GM10248 (cell line): Measurements from ENCODE around the gene KLHDC7B.

Experiments used
- CTCF ChIA-PET: fragments of 300-600 bp; sonication (Branson Sonifier 250); formaldehyde crosslinking; extraction: SDS; loops from one replicate; lab custom pipeline; 2021; ENCODE audit warnings: antibody characterized with exemption; lab: Yijun Ruan, JAX
- POLR2A ChIA-PET: fragments of 350-650 bp; sonication (Branson Sonifier 250); formaldehyde crosslinking; extraction: SDS; loops from one replicate; lab custom pipeline; 2020; ENCODE audit warnings: antibody characterized with exemption; lab: Yijun Ruan, JAX
- DNase-seq: peaks from one replicate; pipeline ENCODE4 v3.0.0; 2012; ENCODE audit errors: extremely low spot score
- CTCF ChIP-seq: IDR thresholded peaks from 2 replicates; pipeline ENCODE4 v1.5.1; 2012; ENCODE audit warnings: mild to moderate bottlenecking, low read depth; ENCODE audit errors: extremely low read depth, missing control alignments, control extremely low read depth

Gene KLHDC7B

DNA sequence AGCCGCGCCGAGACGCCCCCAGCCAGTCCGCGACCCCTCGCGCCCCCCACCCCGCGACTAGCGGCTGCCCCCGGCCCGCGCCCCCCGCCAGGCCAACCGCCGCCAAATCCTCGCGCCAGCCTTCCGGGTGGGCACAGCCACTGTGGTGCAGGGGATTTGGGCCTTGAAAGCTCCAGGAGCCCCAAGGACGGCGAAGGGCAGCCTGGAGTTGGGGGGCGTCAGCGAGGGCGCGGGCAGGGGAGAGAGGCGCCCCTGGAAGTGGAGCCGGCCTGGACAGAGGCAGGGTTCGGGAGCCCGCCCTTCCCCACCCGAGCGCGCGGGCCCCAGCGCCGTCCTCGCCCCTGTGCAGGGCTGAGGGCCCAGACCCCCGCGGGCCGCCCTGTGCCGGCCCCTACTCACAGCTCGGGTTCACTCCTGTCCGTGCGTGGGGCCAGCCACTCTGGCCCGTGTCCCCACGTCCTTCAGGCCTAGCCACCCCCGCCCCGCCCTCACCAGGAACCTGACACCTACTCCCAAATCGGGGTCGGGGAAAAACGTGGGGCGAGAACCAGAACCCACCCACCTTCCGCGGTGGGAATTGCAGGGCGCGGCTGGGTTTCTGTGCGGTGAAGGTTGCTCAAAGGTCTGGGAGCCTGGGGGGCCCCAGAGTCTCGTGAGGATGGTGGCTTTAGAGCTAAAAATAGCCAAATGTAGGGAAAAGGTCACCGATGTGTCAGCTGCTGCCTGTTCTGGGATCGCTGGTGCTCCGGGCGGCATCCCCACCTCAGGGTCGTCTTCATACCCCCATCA is 32.5 kb downstream of the KLHDC7B start, which contains the start of gene CPT1B:
TSS of gene CPT1B (minus strand) at position 441 of the 789 bp plus-strand sequence. CDS start 512 bp downstream, outside the sequence.
- no peak for TF ChIP-seq CTCF
- POLR2A ChIA-PET: interaction anchor here (0.5 kb wide), 2 partner anchors 15 to 255 kb away, joined by 3 to 4 read pairs; partner anchors contain the start of gene SYCE3
- DNase-seq: no peak
- CTCF ChIA-PET: interaction anchor here (1.2 to 5.6 kb wide), 2 partner anchors 12 to 15 kb away, joined by 3 to 43 read pairs; partner anchors contain the start of gene SYCE3

GRCh38 chr22:50578776-50579310 is 33.1 kb downstream of the KLHDC7B start:
- TF ChIP-seq CTCF: no peak
- CTCF ChIA-PET: interaction anchor here (0.6 to 5.6 kb wide), 4 partner anchors 9 to 687 kb away, joined by 3 to 43 read pairs (median 3); partner anchors contain the start of gene SYCE3
- POLR2A ChIA-PET: interaction anchor here (0.5 kb wide), 1 partner anchor 256 kb away, joined by 4 read pairs; no protein-coding TSS in a partner anchor
- no peak for DNase-seq

GRCh38 chr22:50579752-50580151 is 34.1 kb downstream of the KLHDC7B start:
- TF ChIP-seq CTCF: no peak
- CTCF ChIA-PET: interaction anchor here (0.9 kb wide), 1 partner anchor 9 kb away, joined by 3 read pairs; no protein-coding TSS in a partner anchor
- POLR2A ChIA-PET: no interaction called here
- no peak for DNase-seq

GRCh38 chr22:50581031-50581949 is 35.6 kb downstream of the KLHDC7B start:
- ChIA-PET POLR2A (no interaction called here), CTCF (interaction anchor here (1.3 to 2.4 kb wide), 3 partner anchors 18 to 79 kb away, joined by 3 to 17 read pairs (median 4); partner anchors contain the start of gene SYCE3)
- no peak for TF ChIP-seq CTCF
- no peak for DNase-seq

- no peak for TF ChIP-seq CTCF
- CTCF ChIA-PET: interaction anchor here (1.3 to 2.4 kb wide), 4 partner anchors 19 to 109 kb away, joined by 3 to 17 read pairs (median 4); partner anchors contain the start of gene SYCE3
- POLR2A ChIA-PET: no interaction called here
- DNase-seq: no peak
Observed at GRCh38 chr22:50581950-50582492, 36.3 kb downstream of the KLHDC7B start.
